Activated naive CD8-positive, alpha-beta T cell (primary cell): Measurements from ENCODE around the gene YJEFN3.

Experiments used
- H3K27ac Mint-ChIP-seq: one replicate; pipeline ENCODE4 v1.8.0; 2021; ENCODE audit warnings: mixed read lengths
- H3K27me3 Mint-ChIP-seq: one replicate; pipeline ENCODE4 v1.8.0; 2021; ENCODE audit warnings: mixed read lengths
- H3K36me3 Mint-ChIP-seq: one replicate; pipeline ENCODE4 v1.8.0; 2021; ENCODE audit warnings: mixed read lengths
- H3K4me1 Mint-ChIP-seq: one replicate; pipeline ENCODE4 v1.8.0; 2021; ENCODE audit warnings: low read depth, mixed read lengths
- H3K4me3 Mint-ChIP-seq: one replicate; pipeline ENCODE4 v1.8.0; 2021; ENCODE audit warnings: mild to moderate bottlenecking, mixed read lengths
- H3K9me3 Mint-ChIP-seq: one replicate; pipeline ENCODE4 v1.8.0; 2021; ENCODE audit warnings: low read depth, mixed read lengths

YJEFN3 gene

GRCh38 chr19:19538785-19539166, 10.1 kb downstream of the YJEFN3 start:
- no peak overlapping the region for H3K27ac Mint-ChIP-seq
- no peaks in the 10 kb centered on the region for H3K9me3 Mint-ChIP-seq
- peaks cover 32% of the 10 kb centered on the region for H3K4me1 Mint-ChIP-seq
- H3K27me3 Mint-ChIP-seq, result no peaks in the 10 kb centered on the region
- no peaks in the 10 kb centered on the region for H3K36me3 Mint-ChIP-seq
- H3K4me3 Mint-ChIP-seq, result peak overlapping the region; percentile 64

GRCh38 chr19:19539698-19540063, 11.0 kb downstream of the YJEFN3 start:
- Mint-ChIP-seq H3K27ac (no peak overlapping the region), H3K9me3 (no peaks in the 10 kb centered on the region), H3K36me3 (no peaks in the 10 kb centered on the region), H3K27me3 (no peaks in the 10 kb centered on the region), H3K4me3 (no peak overlapping the region), H3K4me1 (peaks cover 29% of the 10 kb centered on the region)

GRCh38 chr19:19540064-19540714, 11.5 kb downstream of the YJEFN3 start:
- no peaks in the 10 kb centered on the region for H3K36me3 Mint-ChIP-seq
- peak overlapping the region; percentile 78 for H3K4me3 Mint-ChIP-seq
- no peaks in the 10 kb centered on the region for H3K9me3 Mint-ChIP-seq
- no peaks in the 10 kb centered on the region for H3K27me3 Mint-ChIP-seq
- peaks cover 29% of the 10 kb centered on the region for H3K4me1 Mint-ChIP-seq
- H3K27ac Mint-ChIP-seq, result no peak overlapping the region

GRCh38 chr19:19540715-19541515, 12.2 kb downstream of the YJEFN3 start:
- Mint-ChIP-seq H3K9me3 (no peaks in the 10 kb centered on the region), H3K4me1 (peaks cover 29% of the 10 kb centered on the region), H3K27ac (no peak overlapping the region), H3K27me3 (no peaks in the 10 kb centered on the region), H3K4me3 (peak overlapping the region; percentile 78), H3K36me3 (no peaks in the 10 kb centered on the region)

GRCh38 chr19:19541616-19542015, 12.9 kb downstream of the YJEFN3 start:
- Mint-ChIP-seq H3K4me1 (peaks cover 28% of the 10 kb centered on the region), H3K36me3 (no peaks in the 10 kb centered on the region), H3K4me3 (peak overlapping the region; percentile 44), H3K27ac (no peak overlapping the region), H3K27me3 (no peaks in the 10 kb centered on the region), H3K9me3 (no peaks in the 10 kb centered on the region)

- Mint-ChIP-seq H3K27me3 (no peaks in the 10 kb centered on the region), H3K27ac (no peak overlapping the region), H3K36me3 (no peaks in the 10 kb centered on the region), H3K9me3 (no peaks in the 10 kb centered on the region), H3K4me1 (peaks cover 26% of the 10 kb centered on the region), H3K4me3 (no peak overlapping the region)
These were observed 13.8 kb downstream of the YJEFN3 start for GRCh38 chr19:19542507-19542906.

- no peaks in the 10 kb centered on the region for H3K27me3 Mint-ChIP-seq
- H3K36me3 Mint-ChIP-seq, result no peaks in the 10 kb centered on the region
- H3K4me3 Mint-ChIP-seq, result no peak overlapping the region
- H3K4me1 Mint-ChIP-seq, result peaks cover 22% of the 10 kb centered on the region
- no peaks in the 10 kb centered on the region for H3K9me3 Mint-ChIP-seq
- no peak overlapping the region for H3K27ac Mint-ChIP-seq
These were observed 14.4 kb downstream of the YJEFN3 start for GRCh38 chr19:19543101-19543500.

GRCh38 chr19:19543640-19544039, 14.9 kb downstream of the YJEFN3 start:
- no peak overlapping the region for H3K27ac Mint-ChIP-seq
- peaks cover 20% of the 10 kb centered on the region for H3K4me1 Mint-ChIP-seq
- no peaks in the 10 kb centered on the region for H3K27me3 Mint-ChIP-seq
- no peak overlapping the region for H3K4me3 Mint-ChIP-seq
- no peaks in the 10 kb centered on the region for H3K9me3 Mint-ChIP-seq
- no peaks in the 10 kb centered on the region for H3K36me3 Mint-ChIP-seq

- no peak overlapping the region for H3K27ac Mint-ChIP-seq
- H3K4me1 Mint-ChIP-seq, result peaks cover 14% of the 10 kb centered on the region
- no peaks in the 10 kb centered on the region for H3K27me3 Mint-ChIP-seq
- no peaks in the 10 kb centered on the region for H3K9me3 Mint-ChIP-seq
- no peak overlapping the region for H3K4me3 Mint-ChIP-seq
- H3K36me3 Mint-ChIP-seq, result no peaks in the 10 kb centered on the region
These were observed 15.7 kb downstream of the YJEFN3 start for GRCh38 chr19:19544257-19544953.

GRCh38 chr19:19544954-19545591, 16.4 kb downstream of the YJEFN3 start:
- Mint-ChIP-seq H3K27ac (no peak overlapping the region), H3K4me1 (peaks cover 14% of the 10 kb centered on the region), H3K4me3 (no peak overlapping the region), H3K27me3 (no peaks in the 10 kb centered on the region), H3K9me3 (no peaks in the 10 kb centered on the region), H3K36me3 (no peaks in the 10 kb centered on the region)

GRCh38 chr19:19545707-19546106, 17.0 kb downstream of the YJEFN3 start:
- Mint-ChIP-seq H3K4me1 (peaks cover 12% of the 10 kb centered on the region), H3K9me3 (no peaks in the 10 kb centered on the region), H3K27ac (no peak overlapping the region), H3K27me3 (no peaks in the 10 kb centered on the region), H3K36me3 (no peaks in the 10 kb centered on the region), H3K4me3 (no peak overlapping the region)

GRCh38 chr19:19546751-19547162, 18.0 kb downstream of the YJEFN3 start:
- H3K4me1 Mint-ChIP-seq, result peaks cover 7% of the 10 kb centered on the region
- no peaks in the 10 kb centered on the region for H3K36me3 Mint-ChIP-seq
- H3K9me3 Mint-ChIP-seq, result no peaks in the 10 kb centered on the region
- H3K27ac Mint-ChIP-seq, result no peak overlapping the region
- H3K4me3 Mint-ChIP-seq, result no peak overlapping the region
- H3K27me3 Mint-ChIP-seq, result no peaks in the 10 kb centered on the region

- Mint-ChIP-seq H3K9me3 (no peaks in the 10 kb centered on the region), H3K4me1 (no peaks in the 10 kb centered on the region), H3K27ac (no peak overlapping the region), H3K36me3 (no peaks in the 10 kb centered on the region), H3K27me3 (no peaks in the 10 kb centered on the region), H3K4me3 (no peak overlapping the region)
These were observed 19.1 kb downstream of the YJEFN3 start for GRCh38 chr19:19547674-19548336.

- Mint-ChIP-seq H3K4me1 (no peaks in the 10 kb centered on the region), H3K27me3 (no peaks in the 10 kb centered on the region), H3K36me3 (no peaks in the 10 kb centered on the region), H3K4me3 (no peak overlapping the region), H3K9me3 (no peaks in the 10 kb centered on the region), H3K27ac (no peak overlapping the region)
These were observed 20.4 kb downstream of the YJEFN3 start for GRCh38 chr19:19548915-19549759.
